Keratinocyte (primary cell): ENCODE measurements around the gene TGFB1I1. TPM values are rescaled to one million over a fixed set of nuclear protein-coding genes. Genes with fewer than 3 reads are reported as not detected.

Source experiments
- DNase-seq: peaks from one replicate; pipeline ENCODE4 v3.0.0-alpha.2; 2011; ENCODE audit warnings: low read depth, missing footprints, low spot score
- FAIRE-seq: peaks from 2 replicates; lab custom pipeline; 2011; peaks lifted over from hg19 to GRCh38; lab: Jason Lieb, UNC
- H2AFZ ChIP-seq: 2 replicates; pipeline ENCODE4 v1.6.0; 2012; ENCODE audit warnings: low read length, control low read depth, inconsistent platforms; ENCODE audit not compliant: control insufficient read depth
- H3K27ac ChIP-seq: 2 replicates; pipeline ENCODE4 v1.5.1; 2011; ENCODE audit warnings: low read length; ENCODE audit not compliant: control insufficient read depth, insufficient read depth
- H3K27me3 ChIP-seq: 3 replicates; pipeline ENCODE4 v1.6.0; 2011; ENCODE audit warnings: low read length; ENCODE audit not compliant: control insufficient read depth, insufficient read depth; ENCODE audit errors: extremely low read depth
- H3K36me3 ChIP-seq, 2 experiments: 2 replicates in 1 of 2; 3 replicates in 1 of 2; pipeline ENCODE4 v1.5.1; 2011; ENCODE audit warnings: low read length in 2 of 2, mild to moderate bottlenecking in 1 of 2; ENCODE audit not compliant: control insufficient read depth in 2 of 2, insufficient read depth in 2 of 2; ENCODE audit errors: extremely low read depth in 1 of 2
- H3K4me1 ChIP-seq: 3 replicates; pipeline ENCODE4 v1.5.1; 2011; ENCODE audit warnings: low read length; ENCODE audit not compliant: control insufficient read depth, insufficient read depth; ENCODE audit errors: extremely low read depth
- H3K4me2 ChIP-seq: 3 replicates; pipeline ENCODE4 v1.6.0; 2011; ENCODE audit warnings: low read depth, low read length; ENCODE audit not compliant: control insufficient read depth, insufficient read depth; ENCODE audit errors: extremely low read depth
- H3K4me3 ChIP-seq, 3 experiments: fragments of 200-600 bp in 1 of 3; sonication (generic) in 1 of 3; 2 replicates in 2 of 3; 3 replicates in 1 of 3; pipeline ENCODE4 v1.5.1; 2011 to 2016; ENCODE audit warnings: low read length in 3 of 3, mild to moderate bottlenecking in 3 of 3, control low read depth in 2 of 3, inconsistent platforms in 1 of 3, low read depth in 1 of 3, mixed read lengths in 1 of 3, mixed run types in 1 of 3, moderate library complexity in 1 of 3; ENCODE audit not compliant: control insufficient read depth in 2 of 3, insufficient read depth in 2 of 3; ENCODE audit errors: extremely low read depth in 1 of 3
- H3K79me2 ChIP-seq: 2 replicates; pipeline ENCODE4 v1.6.0; 2012; ENCODE audit warnings: low read length; ENCODE audit not compliant: control insufficient read depth, insufficient read depth
- H3K9ac ChIP-seq: 3 replicates; pipeline ENCODE4 v1.6.0; 2011; ENCODE audit warnings: low read length; ENCODE audit not compliant: control insufficient read depth, insufficient read depth; ENCODE audit errors: extremely low read depth
- H3K9me1 ChIP-seq: 3 replicates; pipeline ENCODE4 v1.6.0; 2011; ENCODE audit warnings: low read length; ENCODE audit not compliant: control insufficient read depth, insufficient read depth; ENCODE audit errors: extremely low read depth
- H3K9me3 ChIP-seq: 2 replicates; pipeline ENCODE4 v1.5.1; 2012; ENCODE audit warnings: low read depth, low read length; ENCODE audit not compliant: control insufficient read depth
- H4K20me1 ChIP-seq: 3 replicates; pipeline ENCODE4 v1.6.0; 2011; ENCODE audit warnings: low read length; ENCODE audit not compliant: control insufficient read depth, insufficient read depth; ENCODE audit errors: extremely low read depth
- CTCF ChIP-seq, 3 experiments: IDR thresholded peaks in 1 of 3; conservative IDR thresholded peaks in 1 of 3; optimal IDR thresholded peaks in 1 of 3; 2 replicates in 2 of 3; 3 replicates in 1 of 3; pipeline versions ENCODE3 to v1.5.1; 2011; ENCODE audit warnings: low read length in 3 of 3, mild to moderate bottlenecking in 3 of 3, moderate library complexity in 2 of 3, control low read depth in 1 of 3, inconsistent platforms in 1 of 3; ENCODE audit not compliant: insufficient read depth in 2 of 3; ENCODE audit errors: extremely low read depth in 1 of 3
- EZH2 ChIP-seq: IDR thresholded peaks from one replicate; pipeline ENCODE4 v1.6.1; 2012; ENCODE audit warnings: inconsistent platforms, mild to moderate bottlenecking, low read length, moderate library complexity
- dilution Hi-C: fragments of 300-500 bp; cut with MboI; formaldehyde crosslinking; loops from one replicate; pipeline ENCODE4 v1.7.0; 2020; ENCODE audit warnings: low sequenced_read_pairs; ENCODE audit not compliant: extremely low pct_ligation_motif_present
- polyA plus RNA-seq, 5 experiments: library from polyadenylated mRNA; depleted of rRNA in 3 of 5; stranded (reverse) in 3 of 5; stranded (forward) in 1 of 5; unstranded in 1 of 5; fragments of >200 nt; gene quantifications; 1 replicate in 1 of 5; 2 replicates in 3 of 5; 3 replicates in 1 of 5; pipeline versions ENCODE4 v1.2.1 to v1.2.3, GENCODE V29; 2011 to 2012; ENCODE audit warnings: missing spikeins in 2 of 5, low read depth in 1 of 5, low replicate concordance in 1 of 5

Gene TGFB1I1
- polyA plus RNA-seq, 1 donor (not counting 4 experiments of a cell fraction or from before 2014, with no cell fraction given), result 3.7 TPM

- no peaks in the 10 kb centered on the region for H3K9me1 ChIP-seq
- H3K4me2 ChIP-seq, result no peak overlapping the region
- TF ChIP-seq EZH2, result no peak
- no peak for TF ChIP-seq CTCF (optimal IDR thresholded peaks at IDR 0.05 in 1 of 3, IDR thresholded peaks at IDR 0.05 in 1 of 3, conservative IDR thresholded peaks at IDR 0.05 in 1 of 3; ENCODE audit: extremely low read depth in 1 of 3, insufficient read depth in 2 of 3, low read length in 3 of 3)
- no peak for DNase-seq
- no peak for FAIRE-seq
- H2AFZ ChIP-seq, result no peak overlapping the region
- peaks cover 3% of the 10 kb centered on the region for H3K4me1 ChIP-seq
- no peaks in the 10 kb centered on the region for H4K20me1 ChIP-seq
- no peak overlapping the region for H3K4me3 ChIP-seq
- H3K36me3 ChIP-seq, result peaks cover 2 to 16% of the 10 kb centered on the region in 2 experiments
- H3K9me3 ChIP-seq, result no peaks in the 10 kb centered on the region
- H3K79me2 ChIP-seq, result no peaks in the 10 kb centered on the region
- no peak overlapping the region for H3K9ac ChIP-seq
- no peak overlapping the region for H3K27ac ChIP-seq
- dilution Hi-C loops, result no loop called here
- no peaks in the 10 kb centered on the region for H3K27me3 ChIP-seq
Measured at GRCh38 chr16:31467858-31468257, 4.1 kb upstream of the TGFB1I1 start.

GRCh38 chr16:31470615-31471014, 1.3 kb upstream of the TGFB1I1 start:
- peaks cover 0 to 12% of the 10 kb centered on the region in 2 experiments for H3K36me3 ChIP-seq
- no peak overlapping the region for H3K27ac ChIP-seq
- H3K4me2 ChIP-seq, result no peak overlapping the region
- no peak overlapping the region for H2AFZ ChIP-seq
- H3K4me3 ChIP-seq, result no peak overlapping the region
- H3K9ac ChIP-seq, result no peak overlapping the region
- no peaks in the 10 kb centered on the region for H3K27me3 ChIP-seq
- H3K4me1 ChIP-seq, result peaks cover 3% of the 10 kb centered on the region
- H3K9me3 ChIP-seq, result no peaks in the 10 kb centered on the region
- dilution Hi-C loops, result no loop called here
- H3K9me1 ChIP-seq, result no peaks in the 10 kb centered on the region
- no peak for DNase-seq
- TF ChIP-seq EZH2 (no peak), CTCF (optimal IDR thresholded peaks at IDR 0.05 in 1 of 3, IDR thresholded peaks at IDR 0.05 in 1 of 3, conservative IDR thresholded peaks at IDR 0.05 in 1 of 3; ENCODE audit: extremely low read depth in 1 of 3, insufficient read depth in 2 of 3, low read length in 3 of 3) (no peak)
- FAIRE-seq, result no peak
- H3K79me2 ChIP-seq, result no peaks in the 10 kb centered on the region
- H4K20me1 ChIP-seq, result no peaks in the 10 kb centered on the region
